Measurements from ENCODE around the gene CSTF2T.

GRCh38 chr10:51694086-51694768 lies 5.2 kb downstream of the CSTF2T start:
- TF ChIP-seq CTCF (conservative IDR thresholded peaks at IDR 0.05) (no peak), EZH2 (IDR thresholded peaks at IDR 0.05; ENCODE audit: low read depth) (no peak)

Measured in PC-9 (cell line).